MM.1S (cell line): ENCODE measurements around the gene ATP6V0A1.

Source experiments
- DNase-seq: peaks from one replicate; pipeline ENCODE4 v3.0.0-alpha.2; 2015
- H2AFZ ChIP-seq: fragments of 300-600 bp; sonication (generic); 2 replicates; pipeline ENCODE4 v1.6.0; 2016; ENCODE audit warnings: antibody characterized with exemption, low read length
- H3F3A ChIP-seq: fragments of 300-600 bp; sonication (generic); 2 replicates; pipeline ENCODE4 v1.6.1; 2016; ENCODE audit warnings: mild to moderate bottlenecking, antibody characterized with exemption, low read length, moderate library complexity, mixed read lengths; ENCODE audit not compliant: insufficient read depth
- H3K27ac ChIP-seq: fragments of 300-600 bp; sonication (generic); 2 replicates; pipeline ENCODE4 v1.5.1; 2016; ENCODE audit warnings: mild to moderate bottlenecking, low read length
- H3K27me3 ChIP-seq: fragments of 300-600 bp; sonication (generic); replicated peaks from 2 replicates; pipeline ENCODE4 v1.6.0; 2016; ENCODE audit warnings: low read length; ENCODE audit not compliant: insufficient read depth
- H3K36me3 ChIP-seq: fragments of 300-600 bp; sonication (generic); replicated peaks from 2 replicates; pipeline ENCODE4 v1.6.1; 2016; ENCODE audit warnings: mild to moderate bottlenecking, low read length, mixed read lengths; ENCODE audit not compliant: insufficient read depth
- H3K4me1 ChIP-seq: fragments of 300-600 bp; sonication (generic); 2 replicates; pipeline ENCODE4 v1.6.1; 2016; ENCODE audit warnings: low read length, mixed read lengths
- H3K4me2 ChIP-seq: fragments of 300-600 bp; sonication (generic); 2 replicates; pipeline ENCODE4 v1.6.0; 2016; ENCODE audit warnings: low read depth, low read length
- H3K4me3 ChIP-seq: fragments of 300-600 bp; sonication (generic); 2 replicates; pipeline ENCODE4 v1.5.1; 2016; ENCODE audit warnings: low read length, mixed read lengths
- H3K79me2 ChIP-seq: fragments of 300-600 bp; sonication (generic); 2 replicates; pipeline ENCODE4 v1.6.1; 2016; ENCODE audit warnings: mixed run types, low read length, mixed read lengths
- H3K9ac ChIP-seq: fragments of 300-600 bp; sonication (generic); 2 replicates; pipeline ENCODE4 v1.6.1; 2016; ENCODE audit warnings: low read length, mixed read lengths
- H3K9me2 ChIP-seq: fragments of 300-600 bp; sonication (generic); replicated peaks from 2 replicates; pipeline ENCODE4 v1.6.1; 2016; ENCODE audit warnings: mild to moderate bottlenecking, low read length, mixed read lengths; ENCODE audit not compliant: insufficient read depth
- H3K9me3 ChIP-seq: fragments of 300-600 bp; sonication (generic); replicated peaks from 2 replicates; pipeline ENCODE4 v1.6.1; 2016; ENCODE audit warnings: mild to moderate bottlenecking, low read length, mixed read lengths; ENCODE audit not compliant: insufficient read depth
- H4K20me1 ChIP-seq: fragments of 300-600 bp; sonication (generic); 2 replicates; pipeline ENCODE4 v1.6.1; 2016; ENCODE audit warnings: mild to moderate bottlenecking, low read length, moderate library complexity, mixed read lengths; ENCODE audit not compliant: insufficient read depth
- CTCF ChIP-seq: fragments of 300-600 bp; sonication (generic); IDR thresholded peaks from 2 replicates; pipeline ENCODE4 v1.5.1; 2016; ENCODE audit warnings: antibody characterized with exemption, low read length, mixed read lengths
- EZH2 ChIP-seq: fragments of 300-600 bp; sonication (generic); optimal IDR thresholded peaks from 2 replicates; pipeline ENCODE3; 2017; ENCODE audit warnings: low read depth, mild to moderate bottlenecking, antibody characterized with exemption, low read length, mixed read lengths
- EZH2phosphoT487 ChIP-seq: fragments of 300-600 bp; sonication (generic); IDR thresholded peaks from 2 replicates; pipeline ENCODE4 v1.6.1; 2018; ENCODE audit warnings: antibody characterized with exemption, low read length

The ATP6V0A1 gene

GRCh38 chr17:42458497-42459255 is at the start of gene ATP6V0A1:
Gene ATP6V0A1 (plus strand): TSS chr17:42458878. CDS start chr17:42460895, 2,017 bp downstream.
- H3K27me3 ChIP-seq = no peaks in the 10 kb centered on the region
- no peaks in the 10 kb centered on the region for H3K9me2 ChIP-seq
- no peaks in the 10 kb centered on the region; the same call in 1 of the 2 replicates for H3K36me3 ChIP-seq
- H3K79me2 ChIP-seq = peaks cover 38% of the 10 kb centered on the region
- peaks cover 45% of the 10 kb centered on the region for H3F3A ChIP-seq
- H3K4me1 ChIP-seq = peaks cover 33% of the 10 kb centered on the region
- H3K4me3 ChIP-seq = peak within 1 kb of the TSS; percentile 76
- peak within 1 kb of the TSS; percentile 76 for H3K9ac ChIP-seq
- no peaks in the 10 kb centered on the region for H3K9me3 ChIP-seq
- H3K4me2 ChIP-seq = peak within 1 kb of the TSS; percentile 94
- DNase-seq = peak; percentile 85
- TF ChIP-seq EZH2phosphoT487 = no peak
- TF ChIP-seq CTCF = no peak
- no peak for TF ChIP-seq EZH2
- H4K20me1 ChIP-seq = no peaks in the 10 kb centered on the region
- H3K27ac ChIP-seq = peak within 1 kb of the TSS; percentile 80
- peak within 1 kb of the TSS; percentile 37 for H2AFZ ChIP-seq

GRCh38 chr17:42409523-42410318 is 49.0 kb upstream of the ATP6V0A1 start:
- TF ChIP-seq EZH2 = no peak
- TF ChIP-seq CTCF = no peak
- no peak for TF ChIP-seq EZH2phosphoT487
- Histone ChIP-seq H3K36me3 (no peaks in the 10 kb centered on the region), H3K9ac (no peak overlapping the region), H3K4me2 (no peak overlapping the region), H2AFZ (no peak overlapping the region), H3K4me1 (peaks cover 6% of the 10 kb centered on the region), H3F3A (no peaks in the 10 kb centered on the region), H3K9me2 (no peaks in the 10 kb centered on the region), H3K4me3 (no peak overlapping the region), H3K27me3 (no peaks in the 10 kb centered on the region), H3K9me3 (no peaks in the 10 kb centered on the region), H3K27ac (no peak overlapping the region), H3K79me2 (no peaks in the 10 kb centered on the region), H4K20me1 (no peaks in the 10 kb centered on the region)
- DNase-seq = no peak

- no peaks in the 10 kb centered on the region for H3F3A ChIP-seq
- no peak overlapping the region for H2AFZ ChIP-seq
- DNase-seq = no peak
- H3K9ac ChIP-seq = no peak overlapping the region
- no peaks in the 10 kb centered on the region for H4K20me1 ChIP-seq
- H3K27me3 ChIP-seq = no peaks in the 10 kb centered on the region
- no peak overlapping the region for H3K4me2 ChIP-seq
- H3K4me3 ChIP-seq = no peak overlapping the region
- no peak overlapping the region for H3K27ac ChIP-seq
- H3K9me2 ChIP-seq = no peaks in the 10 kb centered on the region
- TF ChIP-seq EZH2 (no peak), CTCF (no peak), EZH2phosphoT487 (no peak)
- H3K4me1 ChIP-seq = peaks cover 11% of the 10 kb centered on the region
- H3K36me3 ChIP-seq = no peaks in the 10 kb centered on the region
- no peaks in the 10 kb centered on the region for H3K9me3 ChIP-seq
- no peaks in the 10 kb centered on the region for H3K79me2 ChIP-seq
Observed at GRCh38 chr17:42410319-42410685, 48.4 kb upstream of the ATP6V0A1 start.
